H1 (cell line): ENCODE data around the gene LY6G6D. TPM values are rescaled to one million over a fixed set of nuclear protein-coding genes. Genes with fewer than 3 reads are reported as not detected.

Experiments
- CTCF ChIA-PET: fragments of 300-600 bp; sonication (Branson Sonifier 250); formaldehyde crosslinking; loops from one replicate; lab custom pipeline; 2021; ENCODE audit not compliant: partially characterized antibody; lab: Charles Lee
- POLR2A ChIA-PET: fragments of 300-600 bp; sonication (Branson Sonifier 250); formaldehyde crosslinking; loops from one replicate; lab custom pipeline; 2021; ENCODE audit warnings: inconsistent platforms; ENCODE audit not compliant: partially characterized antibody; lab: Charles Lee
- DNase-seq, 2 experiments: peaks; one replicate each; pipeline versions ENCODE4 v3.0.0 to v3.0.0-alpha.2; 2010 to 2022; ENCODE audit warnings: low spot score in 2 of 2, low read depth in 1 of 2, mixed read lengths in 1 of 2
- FAIRE-seq: peaks from 2 replicates; lab custom pipeline; 2011; peaks lifted over from hg19 to GRCh38; lab: Jason Lieb, UNC
- H2AFZ ChIP-seq: 2 replicates; pipeline ENCODE4 v1.8.1; 2012; ENCODE audit warnings: low read length, inconsistent platforms
- H2AK5ac ChIP-seq: 2 replicates; pipeline ENCODE4 v1.6.1; 2013; ENCODE audit warnings: low read depth, low read length
- H2BK120ac ChIP-seq: replicated peaks from 2 replicates; pipeline ENCODE3; 2013; ENCODE audit warnings: low read depth, low read length, inconsistent platforms
- H2BK12ac ChIP-seq: 2 replicates; pipeline ENCODE4 v1.6.1; 2013; ENCODE audit warnings: low read depth, low read length
- H2BK15ac ChIP-seq: 2 replicates; pipeline ENCODE4 v1.6.1; 2013; ENCODE audit warnings: low read length
- H2BK20ac ChIP-seq: 2 replicates; pipeline ENCODE4 v1.6.1; 2013; ENCODE audit warnings: low read length
- H2BK5ac ChIP-seq: 2 replicates; pipeline ENCODE4 v1.6.1; 2013; ENCODE audit warnings: low read depth, low read length
- H3K14ac ChIP-seq: 2 replicates; pipeline ENCODE4 v1.6.1; 2013; ENCODE audit warnings: inconsistent platforms; ENCODE audit not compliant: insufficient read length
- H3K18ac ChIP-seq: 2 replicates; pipeline ENCODE4 v1.6.1; 2013; ENCODE audit warnings: low read length; ENCODE audit errors: extremely low read depth
- H3K23ac ChIP-seq: 2 replicates; pipeline ENCODE4 v1.6.1; 2013; ENCODE audit warnings: inconsistent platforms; ENCODE audit not compliant: insufficient read length
- H3K23me2 ChIP-seq: 2 replicates; pipeline ENCODE4 v1.6.1; 2013; ENCODE audit warnings: low read depth, low read length
- H3K27ac ChIP-seq: 2 replicates; pipeline ENCODE4 v1.6.1; 2011; ENCODE audit warnings: low read depth, low read length, inconsistent platforms
- H3K27me3 ChIP-seq, 4 experiments: replicated peaks in 1 of 4; 1 replicate in 1 of 4; 2 replicates in 3 of 4; pipeline versions ENCODE4 v1.6.1 to v1.8.1; 2011 to 2013; ENCODE audit warnings: low read length in 3 of 4, mild to moderate bottlenecking in 3 of 4, inconsistent platforms in 2 of 4, mixed read lengths in 2 of 4, moderate library complexity in 1 of 4; ENCODE audit not compliant: control insufficient read depth in 3 of 4, insufficient read depth in 3 of 4; ENCODE audit errors: extremely low read depth in 1 of 4
- H3K36me3 ChIP-seq, 4 experiments: 2 replicates each; pipeline versions ENCODE4 v1.6.1 to v1.8.1; 2011 to 2013; ENCODE audit warnings: mild to moderate bottlenecking in 4 of 4, low read length in 3 of 4, moderate library complexity in 2 of 4, control low read depth in 1 of 4, inconsistent platforms in 1 of 4; ENCODE audit not compliant: insufficient read depth in 4 of 4, control insufficient read depth in 2 of 4
- H3K4ac ChIP-seq: replicated peaks from 2 replicates; pipeline ENCODE3; 2013; ENCODE audit warnings: low read length, low read depth, mixed read lengths, inconsistent platforms; ENCODE audit not compliant: insufficient read length
- H3K4me1 ChIP-seq, 4 experiments: replicated peaks in 1 of 4; 1 replicate in 1 of 4; 2 replicates in 3 of 4; pipeline versions ENCODE4 v1.6.1 to v1.8.1; 2011 to 2013; ENCODE audit warnings: low read length in 3 of 4, inconsistent platforms in 2 of 4, mixed read lengths in 1 of 4; ENCODE audit not compliant: insufficient read depth in 4 of 4, control insufficient read depth in 3 of 4
- H3K4me2 ChIP-seq, 2 experiments: 2 replicates each; pipeline versions ENCODE4 v1.6.1 to v1.8.1; 2011 to 2013; ENCODE audit warnings: low read depth in 2 of 2, low read length in 2 of 2, control low read depth in 1 of 2, inconsistent platforms in 1 of 2, mild to moderate bottlenecking in 1 of 2; ENCODE audit not compliant: insufficient read depth in 1 of 2
- H3K4me3 ChIP-seq, 4 experiments: fragments of 200-600, 300-600 bp in 1 of 4; sonication (generic), shearing (Covaris generic), sonication (Bioruptor Twin) in 1 of 4; 2 replicates each; pipeline versions ENCODE4 v1.5.1 to v1.8.1; 2011 to 2016; ENCODE audit warnings: low read length in 4 of 4, low read depth in 3 of 4, control low read depth in 2 of 4, inconsistent platforms in 2 of 4, mild to moderate bottlenecking in 2 of 4, mixed read lengths in 1 of 4, moderate library complexity in 1 of 4; ENCODE audit not compliant: insufficient read depth in 2 of 4; ENCODE audit errors: extremely low read depth in 1 of 4
- H3K56ac ChIP-seq: replicated peaks from 2 replicates; pipeline ENCODE3; 2013; ENCODE audit warnings: low read depth, mild to moderate bottlenecking, mixed read lengths, low read length, inconsistent platforms; ENCODE audit not compliant: insufficient read length
- H3K79me1 ChIP-seq: 2 replicates; pipeline ENCODE4 v1.6.1; 2013; ENCODE audit warnings: low read depth, low read length, control low read depth
- H3K79me2 ChIP-seq, 2 experiments: 2 replicates each; pipeline versions ENCODE4 v1.6.1 to v1.8.1; 2012 to 2013; ENCODE audit warnings: low read length in 2 of 2, mild to moderate bottlenecking in 2 of 2, inconsistent platforms in 1 of 2; ENCODE audit not compliant: insufficient read depth in 2 of 2, control insufficient read depth in 1 of 2
- H3K9ac ChIP-seq, 4 experiments: replicated peaks in 1 of 4; 1 replicate in 1 of 4; 2 replicates in 3 of 4; pipeline versions ENCODE4 v1.6.1 to v1.8.1; 2011 to 2013; ENCODE audit warnings: low read depth in 3 of 4, low read length in 3 of 4, control low read depth in 2 of 4, mild to moderate bottlenecking in 2 of 4, moderate library complexity in 2 of 4, inconsistent platforms in 1 of 4; ENCODE audit errors: extremely low read depth in 1 of 4
- H3K9me3 ChIP-seq, 2 experiments: 2 replicates each; pipeline versions ENCODE4 v1.6.1 to v1.8.1; 2012 to 2013; ENCODE audit warnings: mild to moderate bottlenecking in 2 of 2, moderate library complexity in 2 of 2, control low read depth in 1 of 2, inconsistent platforms in 1 of 2, low read depth in 1 of 2, low read length in 1 of 2, mixed read lengths in 1 of 2; ENCODE audit not compliant: insufficient read depth in 2 of 2
- H4K20me1 ChIP-seq, 2 experiments: replicated peaks in 1 of 2; 2 replicates each; pipeline versions ENCODE3 to v1.8.1; 2011 to 2013; ENCODE audit warnings: inconsistent platforms in 2 of 2, low read length in 2 of 2, mild to moderate bottlenecking in 1 of 2; ENCODE audit not compliant: insufficient read depth in 2 of 2, control insufficient read depth in 1 of 2
- H4K5ac ChIP-seq: 2 replicates; pipeline ENCODE4 v1.6.1; 2013; ENCODE audit warnings: low read length, low read depth, mixed read lengths, inconsistent platforms; ENCODE audit not compliant: insufficient read length
- H4K8ac ChIP-seq: 2 replicates; pipeline ENCODE4 v1.8.0; 2013; ENCODE audit warnings: mild to moderate bottlenecking, moderate library complexity, low read length, inconsistent platforms; ENCODE audit not compliant: insufficient read depth; ENCODE audit errors: extremely low read depth
- H4K91ac ChIP-seq: replicated peaks from 2 replicates; pipeline ENCODE3; 2013; ENCODE audit warnings: low read length, mixed read lengths, inconsistent platforms; ENCODE audit not compliant: insufficient read length
- EGR1 ChIP-seq: IDR thresholded peaks from 2 replicates; pipeline ENCODE4 v1.6.1; 2011; ENCODE audit warnings: low read depth, low read length, borderline replicate concordance
- FOSL1 ChIP-seq: IDR thresholded peaks from 2 replicates; pipeline ENCODE4 v1.6.1; 2011; ENCODE audit warnings: mild to moderate bottlenecking, low read depth, low read length, moderate library complexity; ENCODE audit not compliant: insufficient read depth
- NANOG ChIP-seq: IDR thresholded peaks from 2 replicates; pipeline ENCODE4 v1.6.1; 2011; ENCODE audit warnings: low read length, low read depth, mild to moderate bottlenecking, inconsistent platforms; ENCODE audit not compliant: insufficient read depth, poor library complexity, severe bottlenecking
- SIX5 ChIP-seq: IDR thresholded peaks from 2 replicates; pipeline ENCODE4 v1.6.1; 2011; ENCODE audit warnings: mild to moderate bottlenecking, low read depth, low read length
- WGBS, 2 experiments: shearing (Covaris generic) in 1 of 2; methylation state at CpG; one replicate each; pipeline versions ENCODE4 v1.1.6 to v1.1.7; 2013 to 2015; ENCODE audit warnings: low lambda C conversion rate in 2 of 2, mixed read lengths in 2 of 2, inconsistent platforms in 1 of 2, low coverage in 1 of 2, missing lambda C conversion rate in 1 of 2; ENCODE audit not compliant: insufficient replicate concordance in 2 of 2, insufficient coverage in 1 of 2, insufficient read length in 1 of 2; ENCODE audit errors: extremely low coverage in 1 of 2, missing lambda C conversion rate in 1 of 2; 5-methylcytosine and 5-hydroxymethylcytosine counted together
- polyA plus RNA-seq, 7 experiments: library from polyadenylated mRNA; depleted of rRNA in 3 of 7; stranded (reverse) in 5 of 7; unstranded in 2 of 7; fragments of >200 nt in 5 of 7; fragments of 200-250 nt in 2 of 7; gene quantifications; 1 replicate in 5 of 7; 2 replicates in 1 of 7; 4 replicates in 1 of 7; pipeline versions ENCODE4 v1.2.1 to v1.2.3, GENCODE V29; 2011 to 2013; ENCODE audit warnings: missing spikeins in 2 of 7, mixed read lengths in 2 of 7
- total RNA-seq: library from RNA; stranded (reverse); fragmentation: NEBNext Ultra II Directional; extraction: Animal tissue kit (Norgen Biotek cat#: 25700); gene quantifications from 2 replicates; pipeline ENCODE4 v1.2.1, GENCODE V29; 2021

Gene LY6G6D
- total and polyA plus RNA-seq, 2 of the 8 experiments (the other 6 are each of a cell fraction or from before 2014, with no cell fraction given) = 1.8 TPM; not detected in 1

DNA sequence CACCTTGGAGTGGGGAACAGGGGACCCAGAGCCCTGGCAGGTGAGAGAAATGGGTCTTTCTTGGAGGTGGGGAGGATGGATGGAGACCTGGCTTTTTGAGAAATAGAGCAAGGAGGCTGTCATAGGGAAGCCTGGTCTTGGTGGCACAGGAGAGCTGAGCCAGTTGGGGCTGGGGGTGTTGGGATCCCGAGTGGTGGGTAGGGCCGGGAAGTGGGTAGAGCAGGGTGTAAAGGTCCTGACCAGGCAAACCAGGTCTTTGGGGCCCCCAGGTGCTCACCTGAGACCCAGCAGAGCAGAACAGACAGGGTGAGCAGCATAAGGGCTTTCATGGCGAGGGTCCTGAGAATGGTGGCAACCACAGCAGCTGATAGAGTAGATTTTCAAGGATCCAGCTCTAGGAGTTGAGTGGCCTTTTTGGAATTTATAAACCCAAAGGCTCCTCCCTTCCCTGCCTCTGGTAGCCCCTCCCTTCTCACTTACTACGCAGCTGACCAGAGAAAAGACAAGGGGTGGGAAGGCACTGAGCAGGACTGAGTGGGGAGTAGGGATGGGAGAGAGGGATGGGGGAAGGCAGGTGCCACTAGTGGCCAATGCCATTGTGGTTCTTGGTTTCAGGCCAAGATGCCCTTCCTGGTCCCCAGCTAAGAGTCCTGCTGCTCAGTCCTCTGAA lies 6.3 kb downstream of the LY6G6D start, which contains the start of gene LY6G6C:
Gene LY6G6C (minus strand): TSS at position 396 of the 670 bp plus-strand sequence. CDS start 67 bp downstream, at position 329.
- no peak within 1 kb of the TSS for H2BK5ac ChIP-seq
- H3K36me3 ChIP-seq = peaks cover 0 to 3% (median 0%) of the 10 kb centered on the region in 4 experiments; a peak in 3 of 8 replicates
- H3K4ac ChIP-seq = no peak within 1 kb of the TSS
- DNase-seq (no peak), FAIRE-seq (no peak)
- H2BK15ac ChIP-seq = no peak within 1 kb of the TSS
- TF ChIP-seq FOSL1 (no peak), NANOG (no peak), EGR1 (no peak), SIX5 (no peak)
- no peak within 1 kb of the TSS for H3K18ac ChIP-seq
- H3K14ac ChIP-seq = no peak within 1 kb of the TSS
- H2BK20ac ChIP-seq = no peak within 1 kb of the TSS
- ChIA-PET CTCF (interaction anchor here (0.9 to 3.7 kb wide), 5 partner anchors 8 to 45 kb away, joined by 3 to 18 read pairs (median 4); no protein-coding TSS in a partner anchor), POLR2A (interaction anchor here (0.6 to 7.2 kb wide), 8 partner anchors 9 to 180 kb away, joined by 3 to 73 read pairs (median 4); partner anchors contain the start of genes ABHD16A, CLIC1, DDX39B and GPANK1)
- H2BK120ac ChIP-seq = no peak within 1 kb of the TSS
- H2AK5ac ChIP-seq = no peak within 1 kb of the TSS
- no peaks in the 10 kb centered on the region for H3K79me1 ChIP-seq
- H3K9me3 ChIP-seq = no peaks in the 10 kb centered on the region
- H3K4me3 ChIP-seq = no peak within 1 kb of the TSS
- WGBS, 2 experiments = 84% methylated on average over 4 of the region's 4 CpGs; no CpG with 5 or more reads in 1 of the 2 experiments
- H3K23me2 ChIP-seq = no peaks in the 10 kb centered on the region
- H4K8ac ChIP-seq = no peak within 1 kb of the TSS
- H2AFZ ChIP-seq = no peak within 1 kb of the TSS
- H4K5ac ChIP-seq = no peak within 1 kb of the TSS
- H4K20me1 ChIP-seq = no peaks in the 10 kb centered on the region
- H3K4me1 ChIP-seq = peaks cover 0 to 16% (median 15%) of the 10 kb centered on the region in 4 experiments; a peak in 6 of 7 replicates
- H2BK12ac ChIP-seq = no peak within 1 kb of the TSS
- no peak within 1 kb of the TSS for H3K23ac ChIP-seq
- H3K56ac ChIP-seq = no peak within 1 kb of the TSS
- no peaks in the 10 kb centered on the region for H3K27me3 ChIP-seq
- H3K79me2 ChIP-seq = no peaks in the 10 kb centered on the region
- H3K27ac ChIP-seq = no peak within 1 kb of the TSS
- no peak within 1 kb of the TSS for H4K91ac ChIP-seq
- H3K9ac ChIP-seq = no peak within 1 kb of the TSS
- H3K4me2 ChIP-seq = no peak within 1 kb of the TSS
